H1 (cell line): Measurements from ENCODE around the gene UNC5B. TPM values are rescaled to one million over a fixed set of nuclear protein-coding genes. Genes with fewer than 3 reads are reported as not detected.

Experiments used
- CTCF ChIA-PET: fragments of 300-600 bp; sonication (Branson Sonifier 250); formaldehyde crosslinking; loops from one replicate; lab custom pipeline; 2021; ENCODE audit not compliant: partially characterized antibody; lab: Charles Lee
- POLR2A ChIA-PET: fragments of 300-600 bp; sonication (Branson Sonifier 250); formaldehyde crosslinking; loops from one replicate; lab custom pipeline; 2021; ENCODE audit warnings: inconsistent platforms; ENCODE audit not compliant: partially characterized antibody; lab: Charles Lee
- DNase-seq, 2 experiments: peaks; one replicate each; pipeline versions ENCODE4 v3.0.0 to v3.0.0-alpha.2; 2010 to 2022; ENCODE audit warnings: low spot score in 2 of 2, low read depth in 1 of 2, mixed read lengths in 1 of 2
- FAIRE-seq: peaks from 2 replicates; lab custom pipeline; 2011; peaks lifted over from hg19 to GRCh38; lab: Jason Lieb, UNC
- H2AFZ ChIP-seq: 2 replicates; pipeline ENCODE4 v1.8.1; 2012; ENCODE audit warnings: low read length, inconsistent platforms
- H2AK5ac ChIP-seq: 2 replicates; pipeline ENCODE4 v1.6.1; 2013; ENCODE audit warnings: low read depth, low read length
- H2BK120ac ChIP-seq: replicated peaks from 2 replicates; pipeline ENCODE3; 2013; ENCODE audit warnings: low read depth, low read length, inconsistent platforms
- H2BK12ac ChIP-seq: 2 replicates; pipeline ENCODE4 v1.6.1; 2013; ENCODE audit warnings: low read depth, low read length
- H2BK15ac ChIP-seq: 2 replicates; pipeline ENCODE4 v1.6.1; 2013; ENCODE audit warnings: low read length
- H2BK20ac ChIP-seq: 2 replicates; pipeline ENCODE4 v1.6.1; 2013; ENCODE audit warnings: low read length
- H2BK5ac ChIP-seq: 2 replicates; pipeline ENCODE4 v1.6.1; 2013; ENCODE audit warnings: low read depth, low read length
- H3K14ac ChIP-seq: 2 replicates; pipeline ENCODE4 v1.6.1; 2013; ENCODE audit warnings: inconsistent platforms; ENCODE audit not compliant: insufficient read length
- H3K18ac ChIP-seq: 2 replicates; pipeline ENCODE4 v1.6.1; 2013; ENCODE audit warnings: low read length; ENCODE audit errors: extremely low read depth
- H3K23ac ChIP-seq: 2 replicates; pipeline ENCODE4 v1.6.1; 2013; ENCODE audit warnings: inconsistent platforms; ENCODE audit not compliant: insufficient read length
- H3K23me2 ChIP-seq: 2 replicates; pipeline ENCODE4 v1.6.1; 2013; ENCODE audit warnings: low read depth, low read length
- H3K27ac ChIP-seq: 2 replicates; pipeline ENCODE4 v1.6.1; 2011; ENCODE audit warnings: low read depth, low read length, inconsistent platforms
- H3K27me3 ChIP-seq, 4 experiments: replicated peaks in 1 of 4; 1 replicate in 1 of 4; 2 replicates in 3 of 4; pipeline versions ENCODE4 v1.6.1 to v1.8.1; 2011 to 2013; ENCODE audit warnings: low read length in 3 of 4, mild to moderate bottlenecking in 3 of 4, inconsistent platforms in 2 of 4, mixed read lengths in 2 of 4, moderate library complexity in 1 of 4; ENCODE audit not compliant: control insufficient read depth in 3 of 4, insufficient read depth in 3 of 4; ENCODE audit errors: extremely low read depth in 1 of 4
- H3K36me3 ChIP-seq, 4 experiments: 2 replicates each; pipeline versions ENCODE4 v1.6.1 to v1.8.1; 2011 to 2013; ENCODE audit warnings: mild to moderate bottlenecking in 4 of 4, low read length in 3 of 4, moderate library complexity in 2 of 4, control low read depth in 1 of 4, inconsistent platforms in 1 of 4; ENCODE audit not compliant: insufficient read depth in 4 of 4, control insufficient read depth in 2 of 4
- H3K4ac ChIP-seq: replicated peaks from 2 replicates; pipeline ENCODE3; 2013; ENCODE audit warnings: low read length, low read depth, mixed read lengths, inconsistent platforms; ENCODE audit not compliant: insufficient read length
- H3K4me1 ChIP-seq, 4 experiments: replicated peaks in 1 of 4; 1 replicate in 1 of 4; 2 replicates in 3 of 4; pipeline versions ENCODE4 v1.6.1 to v1.8.1; 2011 to 2013; ENCODE audit warnings: low read length in 3 of 4, inconsistent platforms in 2 of 4, mixed read lengths in 1 of 4; ENCODE audit not compliant: insufficient read depth in 4 of 4, control insufficient read depth in 3 of 4
- H3K4me2 ChIP-seq, 2 experiments: 2 replicates each; pipeline versions ENCODE4 v1.6.1 to v1.8.1; 2011 to 2013; ENCODE audit warnings: low read depth in 2 of 2, low read length in 2 of 2, control low read depth in 1 of 2, inconsistent platforms in 1 of 2, mild to moderate bottlenecking in 1 of 2; ENCODE audit not compliant: insufficient read depth in 1 of 2
- H3K4me3 ChIP-seq, 4 experiments: fragments of 200-600, 300-600 bp in 1 of 4; sonication (generic), shearing (Covaris generic), sonication (Bioruptor Twin) in 1 of 4; 2 replicates each; pipeline versions ENCODE4 v1.5.1 to v1.8.1; 2011 to 2016; ENCODE audit warnings: low read length in 4 of 4, low read depth in 3 of 4, control low read depth in 2 of 4, inconsistent platforms in 2 of 4, mild to moderate bottlenecking in 2 of 4, mixed read lengths in 1 of 4, moderate library complexity in 1 of 4; ENCODE audit not compliant: insufficient read depth in 2 of 4; ENCODE audit errors: extremely low read depth in 1 of 4
- H3K56ac ChIP-seq: replicated peaks from 2 replicates; pipeline ENCODE3; 2013; ENCODE audit warnings: low read depth, mild to moderate bottlenecking, mixed read lengths, low read length, inconsistent platforms; ENCODE audit not compliant: insufficient read length
- H3K79me1 ChIP-seq: 2 replicates; pipeline ENCODE4 v1.6.1; 2013; ENCODE audit warnings: low read depth, low read length, control low read depth
- H3K79me2 ChIP-seq, 2 experiments: 2 replicates each; pipeline versions ENCODE4 v1.6.1 to v1.8.1; 2012 to 2013; ENCODE audit warnings: low read length in 2 of 2, mild to moderate bottlenecking in 2 of 2, inconsistent platforms in 1 of 2; ENCODE audit not compliant: insufficient read depth in 2 of 2, control insufficient read depth in 1 of 2
- H3K9ac ChIP-seq, 4 experiments: replicated peaks in 1 of 4; 1 replicate in 1 of 4; 2 replicates in 3 of 4; pipeline versions ENCODE4 v1.6.1 to v1.8.1; 2011 to 2013; ENCODE audit warnings: low read depth in 3 of 4, low read length in 3 of 4, control low read depth in 2 of 4, mild to moderate bottlenecking in 2 of 4, moderate library complexity in 2 of 4, inconsistent platforms in 1 of 4; ENCODE audit errors: extremely low read depth in 1 of 4
- H3K9me3 ChIP-seq, 2 experiments: 2 replicates each; pipeline versions ENCODE4 v1.6.1 to v1.8.1; 2012 to 2013; ENCODE audit warnings: mild to moderate bottlenecking in 2 of 2, moderate library complexity in 2 of 2, control low read depth in 1 of 2, inconsistent platforms in 1 of 2, low read depth in 1 of 2, low read length in 1 of 2, mixed read lengths in 1 of 2; ENCODE audit not compliant: insufficient read depth in 2 of 2
- H4K20me1 ChIP-seq, 2 experiments: replicated peaks in 1 of 2; 2 replicates each; pipeline versions ENCODE3 to v1.8.1; 2011 to 2013; ENCODE audit warnings: inconsistent platforms in 2 of 2, low read length in 2 of 2, mild to moderate bottlenecking in 1 of 2; ENCODE audit not compliant: insufficient read depth in 2 of 2, control insufficient read depth in 1 of 2
- H4K5ac ChIP-seq: 2 replicates; pipeline ENCODE4 v1.6.1; 2013; ENCODE audit warnings: low read length, low read depth, mixed read lengths, inconsistent platforms; ENCODE audit not compliant: insufficient read length
- H4K8ac ChIP-seq: 2 replicates; pipeline ENCODE4 v1.8.0; 2013; ENCODE audit warnings: mild to moderate bottlenecking, moderate library complexity, low read length, inconsistent platforms; ENCODE audit not compliant: insufficient read depth; ENCODE audit errors: extremely low read depth
- H4K91ac ChIP-seq: replicated peaks from 2 replicates; pipeline ENCODE3; 2013; ENCODE audit warnings: low read length, mixed read lengths, inconsistent platforms; ENCODE audit not compliant: insufficient read length
- ASH2L ChIP-seq: fragments of 200-600, 300-600 bp; sonication (generic); IDR thresholded peaks from one replicate; pipeline ENCODE4 v1.7.1; 2017; ENCODE audit warnings: low read length
- BACH1 ChIP-seq: IDR thresholded peaks from 2 replicates; pipeline ENCODE4 v1.6.1; 2012; ENCODE audit warnings: low read length, improper control_type of control experiment
- CTBP2 ChIP-seq: IDR thresholded peaks from 2 replicates; pipeline ENCODE4 v1.7.0; 2011; ENCODE audit warnings: borderline replicate concordance, mild to moderate bottlenecking, moderate library complexity, mixed read lengths, low read length; ENCODE audit not compliant: insufficient read depth, insufficient read length
- E2F6 ChIP-seq: IDR thresholded peaks from 2 replicates; pipeline ENCODE4 v1.6.1; 2012; ENCODE audit warnings: inconsistent platforms
- FOSL1 ChIP-seq: IDR thresholded peaks from 2 replicates; pipeline ENCODE4 v1.6.1; 2011; ENCODE audit warnings: mild to moderate bottlenecking, low read depth, low read length, moderate library complexity; ENCODE audit not compliant: insufficient read depth
- HDAC6 ChIP-seq: IDR thresholded peaks from one replicate; pipeline ENCODE4 v1.7.1; 2012; ENCODE audit warnings: low read depth, mild to moderate bottlenecking, inconsistent platforms, low read length, moderate library complexity
- MAFK ChIP-seq: IDR thresholded peaks from 2 replicates; pipeline ENCODE4 v1.6.1; 2012; ENCODE audit warnings: low read depth, mild to moderate bottlenecking, improper control_type of control experiment, low read length
- NRF1 ChIP-seq: IDR thresholded peaks from 2 replicates; pipeline ENCODE4 v1.6.1; 2011; ENCODE audit warnings: mild to moderate bottlenecking, low read depth, low read length, improper control_type of control experiment
- POLR2AphosphoS5 ChIP-seq: IDR thresholded peaks from 2 replicates; pipeline ENCODE4 v1.6.1; 2011; ENCODE audit warnings: low read depth, low read length
- RFX5 ChIP-seq: IDR thresholded peaks from 2 replicates; pipeline ENCODE4 v1.6.1; 2011; ENCODE audit warnings: low read depth, low read length, improper control_type of control experiment, borderline replicate concordance
- RXRA ChIP-seq: IDR thresholded peaks from 2 replicates; pipeline ENCODE4 v1.6.1; 2011; ENCODE audit warnings: low read depth, mild to moderate bottlenecking, low read length, moderate library complexity; ENCODE audit not compliant: insufficient read depth
- SAP30 ChIP-seq: fragments of 300-600 bp; sonication (generic); IDR thresholded peaks from 2 replicates; pipeline ENCODE4 v1.7.1; 2012; ENCODE audit warnings: low read length, moderate library complexity, mild to moderate bottlenecking, inconsistent platforms; ENCODE audit not compliant: insufficient read depth, insufficient replicate concordance
- ZNF274 ChIP-seq: IDR thresholded peaks from 2 replicates; pipeline ENCODE4 v1.7.0; 2012; ENCODE audit warnings: low read length, borderline replicate concordance; ENCODE audit errors: extremely low read depth
- WGBS, 2 experiments: shearing (Covaris generic) in 1 of 2; methylation state at CpG; one replicate each; pipeline versions ENCODE4 v1.1.6 to v1.1.7; 2013 to 2015; ENCODE audit warnings: low lambda C conversion rate in 2 of 2, mixed read lengths in 2 of 2, inconsistent platforms in 1 of 2, low coverage in 1 of 2, missing lambda C conversion rate in 1 of 2; ENCODE audit not compliant: insufficient replicate concordance in 2 of 2, insufficient coverage in 1 of 2, insufficient read length in 1 of 2; ENCODE audit errors: extremely low coverage in 1 of 2, missing lambda C conversion rate in 1 of 2; 5-methylcytosine and 5-hydroxymethylcytosine counted together
- polyA plus RNA-seq, 7 experiments: library from polyadenylated mRNA; depleted of rRNA in 3 of 7; stranded (reverse) in 5 of 7; unstranded in 2 of 7; fragments of >200 nt in 5 of 7; fragments of 200-250 nt in 2 of 7; gene quantifications; 1 replicate in 5 of 7; 2 replicates in 1 of 7; 4 replicates in 1 of 7; pipeline versions ENCODE4 v1.2.1 to v1.2.3, GENCODE V29; 2011 to 2013; ENCODE audit warnings: missing spikeins in 2 of 7, mixed read lengths in 2 of 7
- total RNA-seq: library from RNA; stranded (reverse); fragmentation: NEBNext Ultra II Directional; extraction: Animal tissue kit (Norgen Biotek cat#: 25700); gene quantifications from 2 replicates; pipeline ENCODE4 v1.2.1, GENCODE V29; 2021

The UNC5B gene
- total and polyA plus RNA-seq, 2 of the 8 experiments (the other 6 are each of a cell fraction or from before 2014, with no cell fraction given): 27.9 to 31.8 TPM

DNA sequence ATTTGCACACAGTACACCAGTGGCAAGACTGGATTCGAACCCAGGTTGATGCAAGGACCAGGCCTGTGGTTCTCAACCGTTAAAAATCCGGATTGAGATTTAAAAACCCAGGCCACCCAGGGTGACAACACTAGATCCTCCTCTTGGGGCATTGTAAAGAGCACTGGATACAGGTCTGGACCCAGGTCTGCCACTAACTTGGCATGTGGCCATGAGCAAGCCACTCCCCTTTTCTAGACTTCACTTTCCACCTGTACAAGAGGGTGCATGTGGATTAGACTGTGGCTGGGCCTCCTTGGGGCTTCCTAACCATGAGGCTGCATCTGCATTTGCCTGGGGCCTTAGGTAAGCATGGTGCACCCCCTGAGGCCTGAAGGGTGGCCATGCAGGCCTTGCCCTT lies 85.0 kb downstream of the UNC5B start:
- no peak overlapping the region for H2BK20ac ChIP-seq
- no peak overlapping the region for H3K27ac ChIP-seq
- no peak overlapping the region for H3K4me2 ChIP-seq
- peaks cover 2% of the 10 kb centered on the region; the same call in 1 of the 2 replicates for H3K23me2 ChIP-seq
- no peak for FAIRE-seq
- DNase-seq: no peak
- H3K79me1 ChIP-seq: no peaks in the 10 kb centered on the region
- H3K9me3 ChIP-seq: no peaks in the 10 kb centered on the region
- no peak overlapping the region for H3K4me3 ChIP-seq
- no peak overlapping the region for H3K4ac ChIP-seq
- H3K56ac ChIP-seq: no peak overlapping the region
- POLR2A ChIA-PET: no interaction called here
- no peak overlapping the region for H2BK12ac ChIP-seq
- no peak overlapping the region for H4K8ac ChIP-seq
- H3K36me3 ChIP-seq: peaks cover 6 to 47% (median 31%) of the 10 kb centered on the region in 4 experiments; a peak in 7 of 8 replicates
- H2BK15ac ChIP-seq: no peak overlapping the region
- H3K18ac ChIP-seq: no peak overlapping the region
- H2BK120ac ChIP-seq: no peak overlapping the region
- 84% methylated on average over 3 of the region's 3 CpGs; no CpG with 5 or more reads in 1 of the 2 experiments for WGBS, 2 experiments
- H3K79me2 ChIP-seq: no peaks in the 10 kb centered on the region
- CTCF ChIA-PET: interaction anchor here (1.3 kb wide), 1 partner anchor 12 kb away, joined by 5 read pairs; no protein-coding TSS in a partner anchor
- H3K9ac ChIP-seq: no peak overlapping the region
- H4K20me1 ChIP-seq: peaks cover 3 to 5% of the 10 kb centered on the region in 2 experiments
- no peak overlapping the region for H2BK5ac ChIP-seq
- H4K91ac ChIP-seq: no peak overlapping the region
- no peaks in the 10 kb centered on the region for H3K27me3 ChIP-seq
- no peak overlapping the region for H3K14ac ChIP-seq
- no peaks in the 10 kb centered on the region; a peak in 1 of 7 replicates for H3K4me1 ChIP-seq
- no peak overlapping the region for H4K5ac ChIP-seq
- no peak overlapping the region for H2AK5ac ChIP-seq
- no peak overlapping the region for H2AFZ ChIP-seq
- no peak overlapping the region for H3K23ac ChIP-seq
- TF ChIP-seq POLR2AphosphoS5 (no peak), RXRA (no peak), SAP30 (no peak), NRF1 (no peak), ZNF274 (no peak), FOSL1 (no peak), CTBP2 (no peak), E2F6 (no peak), RFX5 (no peak), HDAC6 (no peak), MAFK (no peak), ASH2L (no peak), BACH1 (no peak)
